ENCODE results near the gene RARB.

The RARB gene

DNA sequence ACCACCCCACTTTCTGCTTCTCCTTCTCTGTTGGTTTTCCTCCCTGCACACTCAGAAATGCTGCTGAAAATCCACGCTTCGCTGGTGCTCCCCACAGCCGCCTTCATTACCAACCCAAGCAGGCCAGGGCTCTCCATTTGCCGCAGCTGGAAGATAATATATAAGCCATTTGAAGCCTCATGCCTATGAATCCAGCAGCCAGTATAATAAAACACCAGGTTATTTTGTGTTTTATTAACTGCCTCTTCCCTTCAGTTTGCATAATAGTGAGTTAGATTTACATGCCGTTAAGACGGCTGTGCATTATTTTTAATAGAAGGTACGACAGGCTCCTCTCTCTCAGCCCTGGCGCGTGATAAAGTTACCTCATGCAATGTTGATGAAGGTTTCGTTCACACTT is 150.0 kb downstream of the RARB start:
- DNase-seq (ENCODE audit: low read depth): no peak

DNA sequence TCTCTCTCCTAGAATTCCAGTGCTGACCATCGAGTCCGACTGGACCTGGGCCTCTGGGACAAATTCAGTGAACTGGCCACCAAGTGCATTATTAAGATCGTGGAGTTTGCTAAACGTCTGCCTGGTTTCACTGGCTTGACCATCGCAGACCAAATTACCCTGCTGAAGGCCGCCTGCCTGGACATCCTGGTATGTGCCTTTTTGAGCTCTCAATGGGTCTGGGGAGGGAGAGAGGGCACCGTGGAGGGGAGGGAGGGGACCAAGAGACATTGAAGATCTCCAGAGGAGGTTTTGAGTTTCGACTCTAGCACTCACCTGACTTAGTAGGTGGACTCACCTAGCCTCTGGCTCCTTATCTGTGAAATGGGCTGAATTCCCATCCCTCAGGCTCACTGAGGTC is 152.5 kb downstream of the RARB start:
- no peak for DNase-seq (ENCODE audit: low read depth)

DNA sequence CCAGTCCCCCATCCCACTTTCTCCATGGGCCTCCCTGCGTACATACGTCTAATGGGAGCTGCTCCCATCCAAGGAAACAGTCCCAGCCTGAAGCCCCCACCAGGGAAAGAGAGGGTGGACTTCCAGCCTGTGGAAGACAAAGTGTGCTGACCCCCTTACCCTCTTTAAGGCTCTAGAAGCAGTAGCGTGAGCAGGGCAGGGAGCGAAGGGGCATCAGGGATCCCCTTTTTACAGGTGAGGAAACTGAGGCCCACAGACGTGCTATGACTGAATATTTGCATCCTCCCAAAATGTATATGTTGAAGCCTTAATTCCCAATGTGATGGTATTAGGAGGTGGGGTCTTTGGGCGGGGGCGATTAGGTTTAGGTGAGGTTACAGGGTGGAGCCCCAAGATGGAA is 153.3 kb downstream of the RARB start:
- no peak for DNase-seq (ENCODE audit: low read depth)

DNA sequence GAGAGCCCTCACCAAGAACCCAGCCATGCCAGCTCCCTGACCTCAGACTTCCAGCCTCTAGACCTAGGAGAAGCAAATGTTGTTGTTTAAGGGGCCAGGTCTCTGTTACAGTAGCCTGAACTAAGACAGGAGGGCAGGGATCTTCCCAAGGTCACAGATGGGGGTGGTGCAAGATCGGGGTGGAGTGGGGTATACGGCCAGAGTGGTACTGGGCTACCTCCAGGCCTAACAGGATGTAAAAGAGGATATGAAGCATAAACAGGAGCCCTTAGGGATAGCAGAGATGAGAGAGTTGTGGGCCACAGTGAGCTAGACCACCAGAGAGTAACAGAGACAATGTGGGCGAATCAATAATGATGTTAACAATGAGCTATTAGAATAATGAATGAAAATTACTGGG is 153.8 kb downstream of the RARB start:
- no peak for DNase-seq (ENCODE audit: low read depth)

DNA sequence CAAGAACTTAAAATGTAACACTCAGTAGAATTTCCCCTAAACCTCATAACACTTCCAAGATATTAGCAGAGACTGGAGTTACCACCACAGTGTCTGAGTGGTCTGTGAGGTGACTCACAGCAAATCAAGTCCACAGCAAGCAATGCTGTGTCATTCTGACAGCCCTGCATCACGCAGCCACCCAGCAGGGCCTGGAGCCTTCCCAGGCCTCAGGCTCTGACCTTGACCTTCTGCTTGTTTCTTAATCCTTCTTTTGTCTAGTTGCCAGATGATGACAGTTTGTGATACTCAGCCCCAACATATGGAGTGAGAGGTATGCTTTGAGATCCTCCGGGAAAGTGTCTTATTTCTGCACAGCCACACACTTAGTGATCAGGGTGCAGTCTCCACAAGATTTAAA is 154.2 kb downstream of the RARB start:
- DNase-seq (ENCODE audit: low read depth): no peak

DNA sequence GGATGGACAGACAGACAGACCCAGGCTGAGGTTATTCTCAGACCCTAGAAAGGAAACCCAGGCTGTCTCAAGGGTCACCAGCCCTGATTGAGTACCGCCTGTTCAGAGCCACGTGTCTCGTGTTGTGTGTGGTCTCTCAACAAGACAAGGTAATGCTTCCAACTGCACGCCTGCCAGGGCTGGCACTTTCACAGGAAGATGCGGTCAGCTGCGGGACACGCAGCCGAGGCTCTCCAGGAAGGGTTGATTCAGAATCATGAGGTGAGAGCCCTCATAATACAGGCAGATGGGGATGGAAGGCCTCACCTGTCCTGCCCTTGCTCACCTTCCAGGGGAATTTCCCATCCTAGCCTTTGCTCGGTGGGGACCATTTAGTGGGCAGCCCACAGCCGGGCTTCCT is 155.3 kb downstream of the RARB start:
- no peak for DNase-seq (ENCODE audit: low read depth)

DNA sequence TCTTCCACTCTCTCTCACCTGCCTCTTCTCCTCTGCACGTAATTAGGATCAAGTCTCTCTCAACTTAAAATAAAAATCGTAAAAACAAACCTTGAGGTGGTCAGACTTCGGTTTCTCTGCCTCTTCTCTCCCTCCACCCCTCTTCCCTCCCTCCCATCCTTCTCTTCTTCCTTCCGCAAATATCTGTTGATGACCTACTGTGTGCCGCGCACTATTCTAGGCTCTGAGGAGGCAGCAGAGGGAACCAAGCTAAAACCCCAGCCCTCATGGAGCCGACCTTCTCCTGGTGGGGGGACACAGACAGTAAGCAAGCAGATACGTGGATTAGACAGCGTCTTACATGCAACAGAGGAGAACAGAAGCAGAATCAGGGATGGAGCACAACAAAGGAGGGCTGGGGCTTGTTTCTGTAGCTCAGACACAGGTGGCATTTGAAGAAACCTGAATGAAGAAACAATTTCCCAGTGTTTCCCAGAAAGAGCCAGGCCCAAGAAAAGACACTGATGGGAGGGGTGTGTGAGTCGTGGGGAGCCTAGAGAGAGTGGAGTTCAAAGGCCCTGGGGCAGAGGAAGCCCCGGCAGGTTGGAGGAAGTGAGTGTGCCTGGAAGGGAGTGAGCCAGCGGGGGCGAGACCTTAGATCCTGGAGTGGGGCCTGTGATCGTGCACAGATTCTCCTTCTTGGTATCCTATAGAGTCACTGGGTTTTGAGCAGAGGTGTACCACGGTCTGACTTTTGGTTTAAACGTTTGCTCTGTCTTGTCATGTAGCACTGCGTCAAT is 156.1 kb downstream of the RARB start:
- no peak for DNase-seq (ENCODE audit: low read depth)

DNA sequence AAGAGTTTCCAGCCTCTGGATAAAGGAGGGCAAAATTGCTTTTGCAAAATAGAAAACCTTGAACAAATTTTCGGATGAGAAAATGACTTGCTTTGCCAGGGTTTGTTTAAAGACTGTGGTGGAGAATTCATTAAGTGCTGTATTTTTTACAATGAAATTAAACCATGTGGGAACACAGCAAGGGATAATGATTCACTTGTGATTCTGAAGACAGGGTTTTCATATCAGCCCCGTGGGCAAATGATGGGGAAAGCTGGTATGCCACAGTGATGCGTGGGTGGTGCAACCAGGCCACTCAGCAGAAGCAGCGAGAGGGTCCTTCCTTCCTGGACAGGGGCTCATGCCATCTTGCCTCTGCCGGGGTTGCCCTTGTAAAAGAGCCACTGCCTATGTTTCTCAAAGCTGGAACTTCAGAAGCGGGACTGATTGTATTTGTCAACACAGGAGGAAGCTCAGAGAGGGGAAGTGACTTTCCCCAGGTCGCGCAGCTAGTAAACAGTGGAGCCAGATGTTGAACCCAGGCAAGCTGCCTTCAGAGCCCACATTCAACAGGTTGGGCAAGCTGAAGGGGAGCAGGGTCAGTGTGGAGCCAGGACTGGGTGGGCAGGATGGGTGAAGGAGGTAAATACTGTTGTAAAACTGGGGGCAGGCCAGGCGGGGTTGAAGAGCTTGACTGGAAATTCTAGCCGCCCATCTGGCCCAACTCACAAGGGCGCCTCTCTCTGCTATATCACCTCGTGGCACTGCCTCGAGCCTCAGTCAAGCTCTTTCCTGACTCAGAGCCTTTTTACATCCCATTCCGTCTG is 157.5 kb downstream of the RARB start:
- no peak for DNase-seq (ENCODE audit: low read depth)

DNA sequence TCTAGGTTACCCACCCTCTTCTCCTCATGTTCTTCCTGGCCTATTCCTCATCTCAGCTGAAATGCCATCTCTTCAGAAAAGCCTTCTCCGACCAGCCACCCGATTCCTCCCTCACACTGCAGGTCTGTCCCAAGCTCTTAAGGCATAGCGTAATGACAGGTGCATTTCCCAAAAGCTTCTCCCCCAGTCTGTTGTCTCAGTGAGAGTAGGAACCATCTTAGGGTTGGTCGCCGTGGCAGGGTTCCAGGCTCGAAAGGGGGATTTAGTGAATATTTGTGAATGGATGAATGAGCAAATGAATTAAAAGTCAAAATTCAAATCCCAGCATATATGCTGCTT is 158.1 kb downstream of the RARB start:
- no peak for DNase-seq (ENCODE audit: low read depth)

DNA sequence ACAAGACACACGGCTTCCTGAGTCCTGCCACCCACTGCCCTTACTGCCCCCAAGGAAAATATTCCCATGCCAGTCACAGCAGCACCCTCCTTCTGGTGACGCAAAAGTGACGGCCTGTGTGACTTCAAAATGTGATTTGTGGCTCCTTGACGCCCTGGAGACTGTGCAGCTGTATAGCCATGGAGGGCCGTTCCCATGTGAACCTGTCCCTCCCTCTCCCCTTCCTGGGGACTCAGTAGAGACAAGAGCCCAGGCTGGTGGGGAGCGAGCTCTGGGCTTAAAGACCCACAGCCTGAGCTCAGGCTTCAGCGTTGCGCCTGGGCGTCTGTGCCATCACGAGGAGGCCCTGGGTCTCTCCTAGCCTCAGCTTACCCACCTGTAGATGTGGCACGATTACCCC is 158.5 kb downstream of the RARB start:
- no peak for DNase-seq (ENCODE audit: low read depth)

DNA sequence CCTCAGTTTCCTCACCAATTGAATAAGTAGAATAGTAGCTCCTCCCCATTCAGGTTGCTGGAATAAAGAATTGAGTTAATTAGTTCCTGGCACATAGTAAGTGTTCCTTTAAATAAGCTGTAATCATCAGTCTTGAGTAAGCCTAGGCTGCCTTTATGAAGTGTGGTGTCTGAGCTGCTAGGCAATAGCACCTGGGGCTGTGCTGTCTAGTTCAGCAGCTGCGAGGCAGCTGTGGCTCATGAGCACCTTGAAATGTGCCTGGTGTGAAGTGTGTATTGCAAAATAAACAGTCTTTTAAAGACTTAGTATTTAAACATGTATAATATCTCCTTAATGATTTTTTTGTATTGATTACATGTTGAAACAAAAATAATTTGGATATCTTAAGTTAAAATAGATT is 159.0 kb downstream of the RARB start:
- no peak for DNase-seq (ENCODE audit: low read depth)

DNA sequence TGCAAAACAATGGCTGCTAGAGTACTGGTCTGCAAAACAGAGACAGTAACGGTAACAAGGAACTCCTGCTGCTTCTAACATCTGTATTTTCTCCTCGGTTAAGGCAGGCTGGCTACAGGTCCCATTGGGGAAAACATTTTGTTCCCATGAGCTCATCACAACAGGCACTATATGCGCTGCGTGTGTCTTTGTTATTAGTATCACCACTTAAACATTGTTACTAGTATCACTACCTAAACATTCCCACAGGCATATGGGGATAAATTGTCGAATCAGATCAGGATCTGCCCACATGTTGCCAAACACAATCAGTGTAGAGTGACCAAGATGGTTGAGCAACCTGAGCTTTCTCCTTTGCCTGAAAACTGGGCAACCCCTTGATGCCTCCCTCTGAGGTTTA is 159.5 kb downstream of the RARB start:
- DNase-seq (ENCODE audit: low read depth): no peak

DNA sequence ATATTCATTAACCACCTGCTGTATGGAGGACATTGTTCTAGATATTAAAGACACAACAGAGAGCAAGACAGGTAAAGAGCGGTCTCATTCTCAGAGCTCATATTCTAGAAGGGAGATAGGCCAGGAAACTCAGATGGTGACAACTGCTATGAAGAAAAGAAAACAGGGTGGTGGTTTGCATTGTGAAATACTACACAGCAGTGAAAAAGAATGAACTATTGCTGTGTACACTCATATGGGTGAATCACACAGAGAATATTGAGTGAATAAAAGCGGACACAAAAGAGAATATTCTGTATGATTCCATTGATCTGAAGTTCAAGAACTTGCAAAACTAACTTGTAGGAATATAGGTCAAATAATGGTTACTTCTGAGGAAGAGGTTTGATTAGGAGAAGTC is 159.9 kb downstream of the RARB start:
- no peak for DNase-seq (ENCODE audit: low read depth)

DNA sequence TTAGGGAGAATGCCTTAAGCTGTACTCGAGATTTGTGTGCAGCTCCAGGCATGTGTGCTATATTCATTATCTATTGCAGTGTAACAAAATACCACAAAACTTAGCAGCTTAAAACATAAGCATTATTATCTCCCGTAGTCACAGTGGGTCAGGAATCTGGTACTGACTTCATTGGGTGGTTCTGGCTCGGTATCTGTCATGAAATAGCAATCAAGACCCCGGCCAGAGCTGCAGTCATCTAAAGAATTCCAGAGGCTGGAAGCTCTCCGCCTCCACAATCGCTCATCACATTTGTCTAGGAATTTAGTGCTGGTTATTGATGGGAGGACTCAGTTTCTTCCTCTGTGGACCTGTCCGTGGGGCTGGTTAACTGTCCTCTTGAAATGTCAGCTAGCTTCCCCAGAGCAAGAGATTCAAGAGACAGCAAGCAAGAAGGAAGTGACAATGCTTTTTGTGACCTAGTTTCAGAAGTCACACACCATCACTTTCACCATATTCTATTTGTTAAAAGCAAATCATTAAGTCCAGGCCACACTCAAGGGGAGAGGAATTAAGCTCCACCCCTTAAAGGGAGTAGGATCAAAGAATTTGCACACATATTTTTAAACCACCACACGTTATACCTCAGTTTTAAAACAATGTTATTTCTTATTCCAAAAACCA is 160.5 kb downstream of the RARB start:
- DNase-seq (ENCODE audit: low read depth): no peak

DNA sequence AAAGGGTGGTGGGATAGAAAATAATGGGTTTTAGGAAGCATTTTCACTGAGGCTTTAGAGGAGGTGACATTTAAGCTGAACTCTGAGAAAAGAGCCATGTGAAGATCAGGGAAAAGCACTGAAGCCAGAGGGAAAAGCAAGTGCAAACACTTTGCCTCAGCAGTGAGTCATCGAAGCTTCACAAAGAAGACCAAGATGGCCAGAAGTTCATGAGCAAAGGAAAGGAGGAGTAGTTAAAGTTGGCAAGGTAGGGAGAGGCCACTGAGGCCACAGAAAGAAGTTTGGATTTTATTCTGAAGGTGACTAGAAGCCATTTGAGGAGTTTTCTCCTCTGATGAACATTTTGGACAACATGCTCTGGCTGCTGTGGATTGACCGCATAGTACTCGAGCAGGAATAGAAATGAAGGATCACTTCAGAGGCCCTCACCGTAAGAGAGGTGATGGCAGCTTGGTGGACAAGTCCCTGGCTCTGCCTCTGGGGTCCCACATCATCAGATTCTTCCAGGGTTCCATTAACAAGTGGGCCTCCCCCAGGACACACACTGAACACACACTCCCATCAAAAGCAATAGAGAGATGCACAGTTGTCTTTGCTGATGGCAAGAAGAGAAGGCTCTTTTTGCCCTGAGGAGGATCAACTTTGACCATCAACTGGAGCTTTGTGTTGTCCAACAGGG is 161.2 kb downstream of the RARB start:
- DNase-seq (ENCODE audit: low read depth): no peak

DNA sequence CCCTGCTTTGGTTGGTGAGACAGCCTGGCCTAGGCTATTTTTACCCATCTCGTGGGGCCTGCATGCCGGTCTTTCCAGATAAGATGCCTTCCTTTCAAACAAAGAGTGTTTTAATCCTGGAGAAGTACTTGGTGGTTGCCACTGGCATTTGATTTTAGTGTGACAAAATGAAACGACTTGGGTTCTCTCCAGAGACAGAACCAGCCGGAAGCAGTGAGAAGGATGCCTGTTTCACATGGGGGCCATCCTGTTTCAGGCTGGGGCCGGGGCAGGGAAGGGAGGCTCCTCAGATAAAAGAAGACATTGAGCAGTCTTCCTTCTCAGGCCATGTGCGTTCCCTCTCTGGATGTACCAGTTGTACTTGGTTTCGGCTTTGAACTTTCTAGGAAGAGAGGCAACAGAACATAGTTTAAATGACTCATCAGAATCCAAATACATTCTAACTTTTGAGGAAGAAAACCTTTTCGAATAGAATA is 161.8 kb downstream of the RARB start:
- no peak for DNase-seq (ENCODE audit: low read depth)

DNA sequence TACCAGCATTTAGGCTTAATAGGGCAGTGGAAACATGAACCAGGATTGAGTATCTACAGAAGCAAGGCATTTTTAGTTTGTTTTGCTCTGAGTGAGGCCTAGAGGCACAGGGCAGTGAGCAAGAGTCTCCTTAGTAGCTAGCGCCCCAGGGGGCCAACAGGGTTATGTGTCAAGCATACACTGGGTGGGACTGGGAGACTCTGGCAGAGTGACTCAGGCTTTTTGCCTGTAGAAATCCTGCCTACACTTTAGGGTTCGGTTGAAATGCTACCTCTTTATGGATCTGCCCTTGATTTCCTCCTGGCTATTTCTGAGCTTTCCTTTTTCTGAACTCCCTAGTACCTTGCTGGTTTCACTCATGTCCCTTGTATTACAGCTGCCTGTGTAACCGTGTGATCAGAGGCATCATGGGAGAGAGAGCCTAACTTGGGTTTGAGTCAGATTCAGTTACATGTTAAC is 164.5 kb downstream of the RARB start:
- no peak for DNase-seq (ENCODE audit: low read depth)

DNA sequence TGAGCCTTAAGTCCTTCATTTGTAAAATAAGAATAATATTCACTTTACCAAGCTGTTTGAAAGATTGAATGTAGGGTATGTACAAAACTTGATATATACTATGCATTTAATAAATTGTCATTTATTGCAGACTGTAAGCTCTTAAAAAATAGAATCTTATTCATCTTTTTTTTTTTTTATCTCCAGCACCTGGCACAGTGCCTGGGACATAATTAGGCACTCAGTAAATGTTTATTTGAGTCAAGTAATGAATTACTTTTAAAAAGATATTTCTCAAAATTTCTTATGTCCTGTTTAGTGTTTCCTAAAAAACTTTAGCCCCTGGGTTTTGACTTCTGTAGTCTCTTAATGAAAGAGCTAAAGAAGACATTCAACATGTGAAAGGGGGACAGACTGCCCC is 164.9 kb downstream of the RARB start:
- no peak for DNase-seq (ENCODE audit: low read depth)

DNA sequence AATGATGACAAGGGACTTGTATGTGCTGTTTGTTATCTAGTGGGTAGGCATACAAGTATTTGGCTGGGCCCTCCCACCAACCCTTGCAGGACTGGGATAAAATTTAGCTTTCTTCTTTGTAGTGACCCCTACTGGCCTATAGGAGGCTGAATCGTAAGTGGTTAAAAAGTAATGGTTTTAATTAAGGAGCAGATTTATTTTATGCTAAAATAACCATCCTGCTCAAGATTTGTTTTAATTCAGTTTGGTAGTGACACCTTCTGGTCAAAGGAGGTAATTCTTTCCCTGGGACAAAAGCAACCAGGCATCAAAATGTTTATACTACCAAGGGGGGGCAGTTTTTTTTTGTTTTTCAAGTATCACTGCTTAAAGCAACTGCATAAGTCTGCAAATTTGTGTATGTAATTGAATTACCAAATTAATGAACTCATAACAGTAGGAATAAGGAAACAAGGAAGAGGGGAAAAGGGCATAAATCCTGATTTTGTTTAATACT is 166.0 kb downstream of the RARB start:
- DNase-seq (ENCODE audit: low read depth): no peak

DNA sequence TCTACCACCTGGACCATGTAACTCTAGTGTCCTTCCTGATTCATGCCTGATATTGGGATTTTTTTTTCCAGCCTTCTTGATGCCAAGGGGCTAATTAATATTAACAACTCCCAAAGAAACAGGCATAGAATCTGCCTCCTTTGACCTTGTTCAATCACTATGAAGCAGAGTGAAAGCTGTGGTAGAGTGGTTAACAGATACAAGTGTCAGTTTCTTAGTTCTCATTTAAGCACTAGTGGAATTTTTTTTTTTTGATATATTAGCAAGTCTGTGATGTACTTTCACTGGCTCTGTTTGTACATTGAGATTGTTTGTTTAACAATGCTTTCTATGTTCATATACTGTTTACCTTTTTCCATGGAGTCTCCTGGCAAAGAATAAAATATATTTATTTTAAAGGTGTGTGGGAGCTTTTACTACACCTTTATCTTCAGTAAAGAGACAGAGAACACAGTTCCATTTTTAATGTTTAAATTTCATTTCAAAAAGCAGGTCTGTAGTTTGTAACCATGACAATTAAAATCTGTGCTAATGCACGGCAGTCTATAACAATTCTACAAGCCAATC is 169.6 kb downstream of the RARB start:
- DNase-seq (ENCODE audit: low read depth): no peak

DNA sequence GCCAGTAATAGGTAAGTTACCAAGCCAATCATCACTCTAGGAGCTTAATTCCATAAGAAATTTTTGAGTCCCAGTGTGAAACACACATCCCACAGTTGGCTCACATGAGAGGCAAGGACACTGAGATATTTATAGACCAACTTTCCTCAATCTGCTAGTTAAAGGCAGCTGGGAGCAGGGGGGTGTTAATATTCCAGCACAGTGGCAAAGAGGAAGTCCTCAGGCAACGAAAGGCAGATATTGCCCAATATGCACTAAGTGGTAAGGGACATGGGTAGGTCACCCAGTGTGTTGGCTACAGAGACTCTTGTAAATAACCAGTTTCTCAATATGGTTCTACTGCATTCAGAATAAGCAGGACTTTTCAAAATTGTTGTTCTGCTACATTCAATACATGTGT is 175.6 kb downstream of the RARB start:
- DNase-seq (ENCODE audit: low read depth): no peak
